GM19397 (cell line): ENCODE data around the gene NAT10.

Experiments used
- ATAC-seq: cut with Tn5 transposase; IDR thresholded peaks from one replicate; pipeline ENCODE4 v1.9.1; 2021; ENCODE audit warnings: mild to moderate bottlenecking, moderate library complexity; ENCODE audit not compliant: unreplicated experiment

NAT10 gene

DNA sequence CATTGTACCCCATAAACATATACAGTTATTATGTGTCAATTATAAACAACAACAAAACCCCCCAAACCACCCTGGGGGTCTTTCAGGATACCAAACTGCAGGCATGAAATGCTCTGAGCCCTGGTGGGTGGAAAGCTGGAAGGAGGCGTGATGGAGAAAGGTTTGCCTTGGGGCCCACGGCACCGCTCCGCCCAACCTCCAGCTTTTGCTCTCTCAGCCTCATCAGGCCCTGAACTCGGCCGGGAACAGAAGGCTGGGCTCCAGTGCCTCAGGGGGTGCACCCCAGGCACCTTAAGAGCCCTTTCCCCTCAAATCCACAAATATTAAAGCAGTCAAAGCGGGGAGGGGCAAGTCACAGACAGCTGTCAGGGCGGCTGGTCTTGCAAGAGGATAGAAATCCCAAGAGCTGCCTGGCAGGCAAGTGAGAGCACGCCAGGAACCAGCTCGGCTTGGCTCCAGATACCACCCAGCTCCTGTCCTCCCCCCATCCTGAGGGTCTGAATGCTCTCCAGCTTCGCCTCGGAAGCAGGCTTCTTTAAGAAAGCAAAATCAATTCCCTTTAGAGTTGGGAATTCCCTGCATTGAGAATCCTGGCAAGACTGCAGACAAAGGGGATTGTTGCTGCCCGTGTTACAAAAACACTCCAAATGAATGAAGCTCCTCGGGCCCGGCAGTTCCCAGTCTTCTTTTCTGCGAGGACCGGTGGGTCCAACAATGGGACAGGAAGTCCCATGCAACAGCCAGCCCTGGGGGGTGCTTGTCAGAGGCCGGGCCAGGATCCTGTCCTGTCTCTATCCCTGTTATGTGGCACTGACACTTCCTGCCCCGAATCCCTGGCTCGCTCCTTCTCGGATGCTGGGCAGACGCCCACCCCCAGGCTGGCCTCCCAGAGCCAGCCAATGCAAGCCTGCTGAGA lies 80.8 kb downstream of the NAT10 start:
- ATAC-seq: no peak

DNA sequence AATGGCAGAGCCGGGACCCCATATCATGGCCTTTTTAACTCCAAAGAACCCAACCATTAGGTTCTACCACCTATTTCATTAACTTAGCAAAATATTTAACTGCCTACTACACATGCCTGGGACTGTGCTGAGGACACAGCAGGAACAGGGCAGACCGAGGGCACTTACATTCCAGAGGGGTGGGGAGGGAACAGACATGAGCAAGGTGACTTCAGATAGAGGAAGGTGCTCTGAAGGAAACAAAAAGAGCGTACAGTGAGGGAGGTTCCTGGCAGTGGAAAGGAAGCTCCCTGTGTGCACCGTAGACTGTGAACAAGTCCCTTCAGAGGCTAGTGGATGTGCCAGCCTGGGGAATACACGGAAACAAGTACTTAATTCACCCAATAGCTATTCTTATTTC lies 82.8 kb downstream of the NAT10 start:
- no peak for ATAC-seq

DNA sequence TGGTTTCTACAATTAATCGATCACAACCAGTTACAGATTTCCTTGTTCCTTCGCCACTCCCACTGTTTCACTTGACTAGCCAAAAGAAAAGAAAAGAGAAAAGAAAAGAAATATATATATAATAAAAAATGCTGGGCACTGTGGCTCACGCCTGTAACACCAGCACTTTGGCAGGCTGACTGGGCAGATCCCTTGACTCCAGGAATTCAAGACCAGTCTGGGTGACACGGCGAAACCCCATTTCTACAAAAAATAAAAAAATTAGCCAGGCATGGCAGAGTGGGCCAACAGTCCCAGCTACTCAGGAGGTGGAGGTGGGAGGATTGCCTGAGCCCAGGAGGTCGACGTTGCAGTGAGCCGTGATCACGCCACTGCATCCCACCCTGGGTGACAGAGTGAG lies 83.8 kb downstream of the NAT10 start:
- no peak for ATAC-seq

DNA sequence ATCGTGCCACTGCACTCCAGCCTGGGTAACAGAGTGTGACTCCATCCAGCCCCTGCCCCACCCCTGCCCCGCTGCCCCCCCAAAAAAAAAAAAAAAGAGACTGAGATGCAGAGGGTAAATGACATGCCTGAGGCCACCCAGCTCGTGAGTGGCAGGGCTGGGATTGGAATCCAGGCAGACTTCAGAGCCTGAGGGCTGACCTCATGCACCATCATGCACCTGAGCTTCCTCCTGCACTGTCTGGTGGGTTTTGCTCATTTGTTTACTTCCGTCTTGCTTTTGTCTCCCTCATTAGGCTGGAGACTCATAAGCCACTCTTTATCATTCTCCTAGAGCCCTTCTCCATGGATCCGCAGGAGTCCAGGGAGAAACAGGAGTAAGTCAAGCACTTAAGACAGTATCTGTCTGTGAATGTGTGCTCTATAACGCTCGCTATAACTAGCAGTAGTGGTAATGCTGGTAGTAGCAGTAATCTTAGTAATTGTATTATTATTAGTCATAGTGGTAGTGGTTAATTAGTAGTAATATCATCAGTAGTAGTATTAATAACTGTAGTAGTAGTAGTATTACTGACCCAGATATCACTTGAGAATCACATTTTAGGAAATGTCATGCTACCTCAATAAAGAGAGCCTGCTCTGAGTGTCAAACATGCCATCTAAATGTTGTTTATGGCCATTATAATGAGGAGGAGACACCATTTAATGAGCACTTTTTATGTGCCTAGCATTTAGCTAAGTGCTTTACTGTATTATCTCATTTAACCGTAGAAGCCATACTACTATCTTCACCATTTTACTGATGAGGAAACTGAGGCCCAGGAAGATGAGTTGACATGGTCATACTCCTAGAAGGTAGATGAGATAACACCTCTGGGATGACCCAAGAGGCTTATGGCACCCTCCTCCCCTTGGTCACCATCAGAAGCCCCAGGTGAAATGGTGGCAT lies 85.0 kb downstream of the NAT10 start:
- no peak for ATAC-seq

GRCh38 chr11:34191578-34191977 lies 86.1 kb downstream of the NAT10 start:
- ATAC-seq: no peak

GRCh38 chr11:34192481-34193401 lies 87.3 kb downstream of the NAT10 start:
- no peak for ATAC-seq

DNA sequence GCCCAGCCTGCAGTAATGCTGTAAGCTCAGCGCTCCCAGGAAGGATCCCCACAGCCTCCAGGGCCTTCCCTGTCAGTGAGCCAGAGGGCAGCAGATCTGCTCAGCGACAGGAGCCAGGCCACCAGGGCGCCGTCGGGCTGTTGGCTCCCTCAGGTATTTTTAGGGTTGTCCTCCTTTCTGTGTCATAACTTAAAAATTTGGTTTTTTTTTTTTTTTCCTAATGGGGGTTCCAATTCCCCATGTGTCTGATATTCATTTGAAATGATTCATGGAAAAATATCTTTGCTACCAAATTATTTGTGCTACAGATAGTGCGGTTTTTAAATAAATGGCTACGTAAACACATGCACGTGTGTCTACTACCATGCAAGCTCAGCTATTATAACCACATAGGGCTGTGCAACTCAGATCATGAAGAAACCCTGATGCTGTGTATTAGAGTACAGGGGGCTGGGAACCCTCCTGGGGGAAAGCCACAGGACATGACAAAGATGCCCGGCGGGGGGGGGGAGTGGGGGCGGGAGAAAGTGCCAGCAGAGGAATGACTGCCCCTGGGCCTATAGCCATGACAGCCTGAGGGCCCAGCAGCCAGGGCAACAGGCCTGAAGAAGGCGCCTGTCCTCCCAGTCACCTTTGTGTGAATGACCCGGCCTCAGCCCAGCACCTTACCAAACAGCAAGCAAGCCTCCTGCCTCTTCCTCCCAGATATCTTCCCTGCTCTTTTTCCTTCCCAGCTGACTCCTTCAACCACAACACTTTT lies 89.3 kb downstream of the NAT10 start:
- no peak for ATAC-seq
